ENCODE data around the gene KCNK2. TPM values are rescaled to one million over a fixed set of nuclear protein-coding genes. Genes with fewer than 3 reads are reported as not detected.

KCNK2 gene
- polyA plus RNA-seq, 1 of the 3 experiments (the other 2 are of a cell fraction) = 12.2 TPM

DNA sequence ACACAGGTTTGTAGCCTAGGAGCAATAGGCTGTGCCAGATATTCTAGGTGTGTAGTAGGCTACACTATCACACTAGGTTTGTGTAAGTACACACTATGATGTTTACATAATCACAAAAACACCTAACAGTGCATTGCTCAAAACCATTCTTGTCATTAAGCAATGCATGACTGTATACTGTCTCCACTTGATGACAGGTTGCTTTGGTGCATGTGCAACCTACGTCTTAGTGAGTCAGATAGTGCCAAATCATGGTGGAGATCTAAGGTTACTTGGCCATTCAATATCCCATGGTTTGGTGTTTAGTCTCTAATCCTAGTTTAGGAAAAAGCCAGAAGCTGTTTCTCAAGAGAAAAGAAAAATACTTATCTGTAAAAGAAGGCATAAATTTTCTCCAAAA, 181.1 kb downstream of the KCNK2 start:
- POLR2A ChIA-PET = no interaction called here
- no peak for DNase-seq
- CTCF ChIA-PET = no interaction called here
- no peak overlapping the region for H3K4me2 ChIP-seq
- H3K27me3 ChIP-seq (ENCODE audit: insufficient read depth) = no peaks in the 10 kb centered on the region
- 31% methylated on average over 1 of the region's 1 CpG for WGBS (ENCODE audit: low lambda C conversion rate)
- no peaks in the 10 kb centered on the region for H3K4me1 ChIP-seq (ENCODE audit: control insufficient read depth in 1 of 2, insufficient read depth in 2 of 2, low read depth in 1 of 2, low read length in 1 of 2)
- no peak overlapping the region for H3K4me3 ChIP-seq (ENCODE audit: low read depth in 2 of 2, low read length in 1 of 2)
- H3K9me2 ChIP-seq = no peaks in the 10 kb centered on the region
- TF ChIP-seq NFIC (IDR thresholded peaks at IDR 0.05; ENCODE audit: borderline replicate concordance) (no peak), GABPA (IDR thresholded peaks at IDR 0.05; ENCODE audit: low read depth) (no peak), TEAD4 (IDR thresholded peaks at IDR 0.05; ENCODE audit: borderline replicate concordance, insufficient read depth) (no peak), SMC3 (IDR thresholded peaks at IDR 0.05; ENCODE audit: low read depth, low read length) (no peak), NRF1 (IDR thresholded peaks at IDR 0.05; ENCODE audit: low read depth, low read length) (no peak), JUND (IDR thresholded peaks at IDR 0.05) (no peak), RFX5 (IDR thresholded peaks at IDR 0.05; ENCODE audit: low read length) (no peak), FOXJ3 (CRISPR knock-in tag; IDR thresholded peaks at IDR 0.05) (no peak), YY1 (IDR thresholded peaks at IDR 0.05; ENCODE audit: low read depth) (no peak), FOXM1 (IDR thresholded peaks at IDR 0.05; ENCODE audit: low read depth) (no peak), EZH2phosphoT487 (IDR thresholded peaks at IDR 0.05; ENCODE audit: borderline replicate concordance, low read depth) (no peak), RXRA (IDR thresholded peaks at IDR 0.05; ENCODE audit: borderline replicate concordance, low read depth) (no peak), EP300 (IDR thresholded peaks at IDR 0.05; ENCODE audit: borderline replicate concordance in 1 of 2, low read depth in 1 of 2, low read length in 1 of 2) (no peak), USF2 (IDR thresholded peaks at IDR 0.05; ENCODE audit: borderline replicate concordance, low read depth, low read length) (no peak), TAF1 (IDR thresholded peaks at IDR 0.05; ENCODE audit: borderline replicate concordance, low read depth, low read length) (no peak), FOSL2 (IDR thresholded peaks at IDR 0.05; ENCODE audit: borderline replicate concordance, low read depth) (no peak)
- TF ChIP-seq, protein P1, sequence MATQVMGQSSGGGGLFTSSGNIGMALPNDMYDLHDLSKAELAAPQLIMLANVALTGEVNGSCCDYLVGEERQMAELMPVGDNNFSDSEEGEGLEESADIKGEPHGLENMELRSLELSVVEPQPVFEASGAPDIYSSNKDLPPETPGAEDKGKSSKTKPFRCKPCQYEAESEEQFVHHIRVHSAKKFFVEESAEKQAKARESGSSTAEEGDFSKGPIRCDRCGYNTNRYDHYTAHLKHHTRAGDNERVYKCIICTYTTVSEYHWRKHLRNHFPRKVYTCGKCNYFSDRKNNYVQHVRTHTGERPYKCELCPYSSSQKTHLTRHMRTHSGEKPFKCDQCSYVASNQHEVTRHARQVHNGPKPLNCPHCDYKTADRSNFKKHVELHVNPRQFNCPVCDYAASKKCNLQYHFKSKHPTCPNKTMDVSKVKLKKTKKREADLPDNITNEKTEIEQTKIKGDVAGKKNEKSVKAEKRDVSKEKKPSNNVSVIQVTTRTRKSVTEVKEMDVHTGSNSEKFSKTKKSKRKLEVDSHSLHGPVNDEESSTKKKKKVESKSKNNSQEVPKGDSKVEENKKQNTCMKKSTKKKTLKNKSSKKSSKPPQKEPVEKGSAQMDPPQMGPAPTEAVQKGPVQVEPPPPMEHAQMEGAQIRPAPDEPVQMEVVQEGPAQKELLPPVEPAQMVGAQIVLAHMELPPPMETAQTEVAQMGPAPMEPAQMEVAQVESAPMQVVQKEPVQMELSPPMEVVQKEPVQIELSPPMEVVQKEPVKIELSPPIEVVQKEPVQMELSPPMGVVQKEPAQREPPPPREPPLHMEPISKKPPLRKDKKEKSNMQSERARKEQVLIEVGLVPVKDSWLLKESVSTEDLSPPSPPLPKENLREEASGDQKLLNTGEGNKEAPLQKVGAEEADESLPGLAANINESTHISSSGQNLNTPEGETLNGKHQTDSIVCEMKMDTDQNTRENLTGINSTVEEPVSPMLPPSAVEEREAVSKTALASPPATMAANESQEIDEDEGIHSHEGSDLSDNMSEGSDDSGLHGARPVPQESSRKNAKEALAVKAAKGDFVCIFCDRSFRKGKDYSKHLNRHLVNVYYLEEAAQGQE (IDR thresholded peaks at IDR 0.05; ENCODE audit: low read depth, low read length) = no peak
- TF ChIP-seq, protein P2, sequence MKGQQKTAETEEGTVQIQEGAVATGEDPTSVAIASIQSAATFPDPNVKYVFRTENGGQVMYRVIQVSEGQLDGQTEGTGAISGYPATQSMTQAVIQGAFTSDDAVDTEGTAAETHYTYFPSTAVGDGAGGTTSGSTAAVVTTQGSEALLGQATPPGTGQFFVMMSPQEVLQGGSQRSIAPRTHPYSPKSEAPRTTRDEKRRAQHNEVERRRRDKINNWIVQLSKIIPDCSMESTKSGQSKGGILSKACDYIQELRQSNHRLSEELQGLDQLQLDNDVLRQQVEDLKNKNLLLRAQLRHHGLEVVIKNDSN (IDR thresholded peaks at IDR 0.05; ENCODE audit: borderline replicate concordance, low read depth) = no peak
- TF ChIP-seq, protein P3, sequence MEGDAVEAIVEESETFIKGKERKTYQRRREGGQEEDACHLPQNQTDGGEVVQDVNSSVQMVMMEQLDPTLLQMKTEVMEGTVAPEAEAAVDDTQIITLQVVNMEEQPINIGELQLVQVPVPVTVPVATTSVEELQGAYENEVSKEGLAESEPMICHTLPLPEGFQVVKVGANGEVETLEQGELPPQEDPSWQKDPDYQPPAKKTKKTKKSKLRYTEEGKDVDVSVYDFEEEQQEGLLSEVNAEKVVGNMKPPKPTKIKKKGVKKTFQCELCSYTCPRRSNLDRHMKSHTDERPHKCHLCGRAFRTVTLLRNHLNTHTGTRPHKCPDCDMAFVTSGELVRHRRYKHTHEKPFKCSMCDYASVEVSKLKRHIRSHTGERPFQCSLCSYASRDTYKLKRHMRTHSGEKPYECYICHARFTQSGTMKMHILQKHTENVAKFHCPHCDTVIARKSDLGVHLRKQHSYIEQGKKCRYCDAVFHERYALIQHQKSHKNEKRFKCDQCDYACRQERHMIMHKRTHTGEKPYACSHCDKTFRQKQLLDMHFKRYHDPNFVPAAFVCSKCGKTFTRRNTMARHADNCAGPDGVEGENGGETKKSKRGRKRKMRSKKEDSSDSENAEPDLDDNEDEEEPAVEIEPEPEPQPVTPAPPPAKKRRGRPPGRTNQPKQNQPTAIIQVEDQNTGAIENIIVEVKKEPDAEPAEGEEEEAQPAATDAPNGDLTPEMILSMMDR (IDR thresholded peaks at IDR 0.05) = no peak
- H4K20me1 ChIP-seq (ENCODE audit: insufficient read depth) = no peaks in the 10 kb centered on the region
- no peaks in the 10 kb centered on the region for H3K9me3 ChIP-seq
- H3K36me3 ChIP-seq (replicated peaks in 1 of 2; ENCODE audit: control insufficient read depth in 1 of 2, insufficient read depth in 2 of 2, low read length in 1 of 2) = no peaks in the 10 kb centered on the region
- no peak overlapping the region for H3K9ac ChIP-seq
- H3K27ac ChIP-seq (ENCODE audit: low read depth in 2 of 2, low read length in 1 of 2) = no peak overlapping the region
- H3F3A ChIP-seq (replicated peaks; ENCODE audit: insufficient read depth) = no peaks in the 10 kb centered on the region
- H2AFZ ChIP-seq (ENCODE audit: low read depth) = no peak overlapping the region
- no peaks in the 10 kb centered on the region for H3K79me2 ChIP-seq (ENCODE audit: insufficient read depth)
